ENCODE results near the gene TMEM131. TPM values are rescaled to one million over a fixed set of nuclear protein-coding genes. Genes with fewer than 3 reads are reported as not detected.

TMEM131 gene
- total and polyA plus RNA-seq, 10 of the 15 experiments (the other 5 are each of a cell fraction or from before 2014, with no cell fraction given) = 6.0 to 48.2 (median 23.2) TPM

DNA sequence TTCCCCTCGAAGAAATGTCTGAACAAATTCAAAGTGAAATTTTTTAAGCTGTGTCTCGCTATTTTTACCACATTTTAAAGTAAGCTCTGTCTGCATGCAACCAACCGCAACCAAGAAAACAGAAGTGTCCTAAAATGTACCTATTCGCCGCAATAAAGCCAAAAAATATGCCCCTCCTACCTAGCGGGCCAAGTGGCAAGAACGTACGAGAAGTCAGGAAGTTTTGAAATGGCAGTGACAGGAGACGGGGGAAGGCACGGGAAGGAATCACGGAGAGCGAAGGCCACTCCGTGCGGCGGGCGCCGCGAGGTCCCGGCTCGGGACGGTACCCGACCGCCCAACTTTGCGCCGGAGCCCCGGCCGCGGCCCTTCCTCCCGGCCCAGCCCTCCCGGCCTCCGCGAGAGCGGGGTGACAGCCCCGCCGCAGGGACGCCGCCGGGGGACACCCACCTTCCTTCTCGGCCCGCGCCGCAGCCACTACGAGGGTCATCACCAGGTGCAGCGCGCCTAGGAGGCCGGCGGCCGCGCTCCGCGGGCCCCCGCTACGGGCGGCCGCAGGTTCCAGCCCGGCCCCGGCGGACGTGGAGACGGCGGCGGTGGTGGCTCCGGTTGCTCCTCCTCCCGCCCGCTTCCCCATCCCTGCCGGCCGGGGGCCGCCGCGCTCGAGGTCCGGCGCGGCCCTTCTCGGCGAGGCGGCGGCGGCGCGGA, 568 bp downstream of the TMEM131 start (continued):
- TF ChIP-seq, protein P1, sequence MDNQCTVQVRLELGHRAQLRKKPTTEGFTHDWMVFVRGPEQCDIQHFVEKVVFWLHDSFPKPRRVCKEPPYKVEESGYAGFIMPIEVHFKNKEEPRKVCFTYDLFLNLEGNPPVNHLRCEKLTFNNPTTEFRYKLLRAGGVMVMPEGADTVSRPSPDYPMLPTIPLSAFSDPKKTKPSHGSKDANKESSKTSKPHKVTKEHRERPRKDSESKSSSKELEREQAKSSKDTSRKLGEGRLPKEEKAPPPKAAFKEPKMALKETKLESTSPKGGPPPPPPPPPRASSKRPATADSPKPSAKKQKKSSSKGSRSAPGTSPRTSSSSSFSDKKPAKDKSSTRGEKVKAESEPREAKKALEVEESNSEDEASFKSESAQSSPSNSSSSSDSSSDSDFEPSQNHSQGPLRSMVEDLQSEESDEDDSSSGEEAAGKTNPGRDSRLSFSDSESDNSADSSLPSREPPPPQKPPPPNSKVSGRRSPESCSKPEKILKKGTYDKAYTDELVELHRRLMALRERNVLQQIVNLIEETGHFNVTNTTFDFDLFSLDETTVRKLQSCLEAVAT (IDR thresholded peaks at IDR 0.05) = peak; percentile 62; the same call in 1 of the 2 replicates
- TF ChIP-seq PAX8 (IDR thresholded peaks at IDR 0.05) = no peak
- TF ChIP-seq FOS (IDR thresholded peaks at IDR 0.05; ENCODE audit: borderline replicate concordance, extremely low read depth, insufficient read length) = no peak
- no peak for TF ChIP-seq YBX1 (IDR thresholded peaks at IDR 0.05)
- TF ChIP-seq, protein P2, sequence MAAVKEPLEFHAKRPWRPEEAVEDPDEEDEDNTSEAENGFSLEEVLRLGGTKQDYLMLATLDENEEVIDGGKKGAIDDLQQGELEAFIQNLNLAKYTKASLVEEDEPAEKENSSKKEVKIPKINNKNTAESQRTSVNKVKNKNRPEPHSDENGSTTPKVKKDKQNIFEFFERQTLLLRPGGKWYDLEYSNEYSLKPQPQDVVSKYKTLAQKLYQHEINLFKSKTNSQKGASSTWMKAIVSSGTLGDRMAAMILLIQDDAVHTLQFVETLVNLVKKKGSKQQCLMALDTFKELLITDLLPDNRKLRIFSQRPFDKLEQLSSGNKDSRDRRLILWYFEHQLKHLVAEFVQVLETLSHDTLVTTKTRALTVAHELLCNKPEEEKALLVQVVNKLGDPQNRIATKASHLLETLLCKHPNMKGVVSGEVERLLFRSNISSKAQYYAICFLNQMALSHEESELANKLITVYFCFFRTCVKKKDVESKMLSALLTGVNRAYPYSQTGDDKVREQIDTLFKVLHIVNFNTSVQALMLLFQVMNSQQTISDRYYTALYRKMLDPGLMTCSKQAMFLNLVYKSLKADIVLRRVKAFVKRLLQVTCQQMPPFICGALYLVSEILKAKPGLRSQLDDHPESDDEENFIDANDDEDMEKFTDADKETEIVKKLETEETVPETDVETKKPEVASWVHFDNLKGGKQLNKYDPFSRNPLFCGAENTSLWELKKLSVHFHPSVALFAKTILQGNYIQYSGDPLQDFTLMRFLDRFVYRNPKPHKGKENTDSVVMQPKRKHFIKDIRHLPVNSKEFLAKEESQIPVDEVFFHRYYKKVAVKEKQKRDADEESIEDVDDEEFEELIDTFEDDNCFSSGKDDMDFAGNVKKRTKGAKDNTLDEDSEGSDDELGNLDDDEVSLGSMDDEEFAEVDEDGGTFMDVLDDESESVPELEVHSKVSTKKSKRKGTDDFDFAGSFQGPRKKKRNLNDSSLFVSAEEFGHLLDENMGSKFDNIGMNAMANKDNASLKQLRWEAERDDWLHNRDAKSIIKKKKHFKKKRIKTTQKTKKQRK (IDR thresholded peaks at IDR 0.05; ENCODE audit: low read depth, low read length) = no peak
- TF ChIP-seq, protein P3, sequence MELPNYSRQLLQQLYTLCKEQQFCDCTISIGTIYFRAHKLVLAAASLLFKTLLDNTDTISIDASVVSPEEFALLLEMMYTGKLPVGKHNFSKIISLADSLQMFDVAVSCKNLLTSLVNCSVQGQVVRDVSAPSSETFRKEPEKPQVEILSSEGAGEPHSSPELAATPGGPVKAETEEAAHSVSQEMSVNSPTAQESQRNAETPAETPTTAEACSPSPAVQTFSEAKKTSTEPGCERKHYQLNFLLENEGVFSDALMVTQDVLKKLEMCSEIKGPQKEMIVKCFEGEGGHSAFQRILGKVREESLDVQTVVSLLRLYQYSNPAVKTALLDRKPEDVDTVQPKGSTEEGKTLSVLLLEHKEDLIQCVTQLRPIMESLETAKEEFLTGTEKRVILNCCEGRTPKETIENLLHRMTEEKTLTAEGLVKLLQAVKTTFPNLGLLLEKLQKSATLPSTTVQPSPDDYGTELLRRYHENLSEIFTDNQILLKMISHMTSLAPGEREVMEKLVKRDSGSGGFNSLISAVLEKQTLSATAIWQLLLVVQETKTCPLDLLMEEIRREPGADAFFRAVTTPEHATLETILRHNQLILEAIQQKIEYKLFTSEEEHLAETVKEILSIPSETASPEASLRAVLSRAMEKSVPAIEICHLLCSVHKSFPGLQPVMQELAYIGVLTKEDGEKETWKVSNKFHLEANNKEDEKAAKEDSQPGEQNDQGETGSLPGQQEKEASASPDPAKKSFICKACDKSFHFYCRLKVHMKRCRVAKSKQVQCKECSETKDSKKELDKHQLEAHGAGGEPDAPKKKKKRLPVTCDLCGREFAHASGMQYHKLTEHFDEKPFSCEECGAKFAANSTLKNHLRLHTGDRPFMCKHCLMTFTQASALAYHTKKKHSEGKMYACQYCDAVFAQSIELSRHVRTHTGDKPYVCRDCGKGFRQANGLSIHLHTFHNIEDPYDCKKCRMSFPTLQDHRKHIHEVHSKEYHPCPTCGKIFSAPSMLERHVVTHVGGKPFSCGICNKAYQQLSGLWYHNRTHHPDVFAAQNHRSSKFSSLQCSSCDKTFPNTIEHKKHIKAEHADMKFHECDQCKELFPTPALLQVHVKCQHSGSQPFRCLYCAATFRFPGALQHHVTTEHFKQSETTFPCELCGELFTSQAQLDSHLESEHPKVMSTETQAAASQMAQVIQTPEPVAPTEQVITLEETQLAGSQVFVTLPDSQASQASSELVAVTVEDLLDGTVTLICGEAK (IDR thresholded peaks at IDR 0.05; ENCODE audit: borderline replicate concordance) = no peak
- no peak for TF ChIP-seq EZH2 (IDR thresholded peaks at IDR 0.05; ENCODE audit: borderline replicate concordance, control insufficient read depth, low read depth, low read length)
- TF ChIP-seq IRF4 (IDR thresholded peaks at IDR 0.05; ENCODE audit: low read depth, low read length) = no peak
- no peak for TF ChIP-seq WRNIP1 (IDR thresholded peaks at IDR 0.05; ENCODE audit: borderline replicate concordance, low read depth, low read length)
- TF ChIP-seq RELA (IDR thresholded peaks at IDR 0.05; ENCODE audit: borderline replicate concordance, partially characterized antibody) = no peak
- TF ChIP-seq, protein P4, sequence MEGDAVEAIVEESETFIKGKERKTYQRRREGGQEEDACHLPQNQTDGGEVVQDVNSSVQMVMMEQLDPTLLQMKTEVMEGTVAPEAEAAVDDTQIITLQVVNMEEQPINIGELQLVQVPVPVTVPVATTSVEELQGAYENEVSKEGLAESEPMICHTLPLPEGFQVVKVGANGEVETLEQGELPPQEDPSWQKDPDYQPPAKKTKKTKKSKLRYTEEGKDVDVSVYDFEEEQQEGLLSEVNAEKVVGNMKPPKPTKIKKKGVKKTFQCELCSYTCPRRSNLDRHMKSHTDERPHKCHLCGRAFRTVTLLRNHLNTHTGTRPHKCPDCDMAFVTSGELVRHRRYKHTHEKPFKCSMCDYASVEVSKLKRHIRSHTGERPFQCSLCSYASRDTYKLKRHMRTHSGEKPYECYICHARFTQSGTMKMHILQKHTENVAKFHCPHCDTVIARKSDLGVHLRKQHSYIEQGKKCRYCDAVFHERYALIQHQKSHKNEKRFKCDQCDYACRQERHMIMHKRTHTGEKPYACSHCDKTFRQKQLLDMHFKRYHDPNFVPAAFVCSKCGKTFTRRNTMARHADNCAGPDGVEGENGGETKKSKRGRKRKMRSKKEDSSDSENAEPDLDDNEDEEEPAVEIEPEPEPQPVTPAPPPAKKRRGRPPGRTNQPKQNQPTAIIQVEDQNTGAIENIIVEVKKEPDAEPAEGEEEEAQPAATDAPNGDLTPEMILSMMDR (IDR thresholded peaks at IDR 0.05 in 2 of 3, conservative IDR thresholded peaks at IDR 0.05 in 1 of 3; ENCODE audit: control insufficient read depth in 2 of 3, extremely low read depth in 1 of 3, insufficient read depth in 1 of 3, low read depth in 3 of 3, low read length in 3 of 3) = no peak
- no peak for TF ChIP-seq NFYA (IDR thresholded peaks at IDR 0.05; ENCODE audit: borderline replicate concordance, low read depth, low read length)
- TF ChIP-seq, protein P5, sequence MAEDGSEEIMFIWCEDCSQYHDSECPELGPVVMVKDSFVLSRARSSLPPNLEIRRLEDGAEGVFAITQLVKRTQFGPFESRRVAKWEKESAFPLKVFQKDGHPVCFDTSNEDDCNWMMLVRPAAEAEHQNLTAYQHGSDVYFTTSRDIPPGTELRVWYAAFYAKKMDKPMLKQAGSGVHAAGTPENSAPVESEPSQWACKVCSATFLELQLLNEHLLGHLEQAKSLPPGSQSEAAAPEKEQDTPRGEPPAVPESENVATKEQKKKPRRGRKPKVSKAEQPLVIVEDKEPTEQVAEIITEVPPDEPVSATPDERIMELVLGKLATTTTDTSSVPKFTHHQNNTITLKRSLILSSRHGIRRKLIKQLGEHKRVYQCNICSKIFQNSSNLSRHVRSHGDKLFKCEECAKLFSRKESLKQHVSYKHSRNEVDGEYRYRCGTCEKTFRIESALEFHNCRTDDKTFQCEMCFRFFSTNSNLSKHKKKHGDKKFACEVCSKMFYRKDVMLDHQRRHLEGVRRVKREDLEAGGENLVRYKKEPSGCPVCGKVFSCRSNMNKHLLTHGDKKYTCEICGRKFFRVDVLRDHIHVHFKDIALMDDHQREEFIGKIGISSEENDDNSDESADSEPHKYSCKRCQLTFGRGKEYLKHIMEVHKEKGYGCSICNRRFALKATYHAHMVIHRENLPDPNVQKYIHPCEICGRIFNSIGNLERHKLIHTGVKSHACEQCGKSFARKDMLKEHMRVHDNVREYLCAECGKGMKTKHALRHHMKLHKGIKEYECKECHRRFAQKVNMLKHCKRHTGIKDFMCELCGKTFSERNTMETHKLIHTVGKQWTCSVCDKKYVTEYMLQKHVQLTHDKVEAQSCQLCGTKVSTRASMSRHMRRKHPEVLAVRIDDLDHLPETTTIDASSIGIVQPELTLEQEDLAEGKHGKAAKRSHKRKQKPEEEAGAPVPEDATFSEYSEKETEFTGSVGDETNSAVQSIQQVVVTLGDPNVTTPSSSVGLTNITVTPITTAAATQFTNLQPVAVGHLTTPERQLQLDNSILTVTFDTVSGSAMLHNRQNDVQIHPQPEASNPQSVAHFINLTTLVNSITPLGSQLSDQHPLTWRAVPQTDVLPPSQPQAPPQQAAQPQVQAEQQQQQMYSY (CRISPR knock-in tag; IDR thresholded peaks at IDR 0.05) = no peak

All from GM12878 (cell line).